ENCODE data around the gene CHRNA3. TPM values are rescaled to one million over a fixed set of nuclear protein-coding genes. Genes with fewer than 3 reads are reported as not detected.

Gene CHRNA3
- total and polyA plus RNA-seq, 2 experiments from 2014 or later = 1.7 to 2.3 TPM

DNA sequence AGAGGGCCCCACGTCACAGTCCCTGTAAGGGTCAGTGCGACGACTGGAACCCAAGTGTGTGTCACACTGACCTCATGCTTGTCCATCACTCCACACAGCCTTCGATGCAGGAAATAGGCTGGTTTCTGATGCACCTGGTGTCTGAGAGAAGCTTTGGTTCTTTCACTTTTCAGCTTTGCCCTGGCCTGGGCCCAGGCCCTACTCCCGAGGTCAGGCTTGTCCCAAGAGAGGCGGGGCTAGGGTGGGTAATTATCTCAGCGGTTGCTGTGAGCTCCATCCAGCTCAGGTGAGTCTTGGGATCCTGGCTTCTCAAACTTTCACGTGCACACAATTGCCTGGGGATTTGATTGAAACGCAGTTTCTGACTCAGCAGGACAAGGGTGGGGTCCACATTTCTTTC lies 39.8 kb upstream of the CHRNA3 start:
- 78% methylated on average over 9 of the region's 9 CpGs for WGBS (ENCODE audit: low lambda C conversion rate, missing lambda C conversion rate)
- no peak overlapping the region for H3K4me2 ChIP-seq
- TF ChIP-seq EZH2phosphoT487 (IDR thresholded peaks at IDR 0.05; ENCODE audit: low read depth, severe bottlenecking, unreplicated experiment) = no peak
- no peak for TF ChIP-seq CTCF (IDR thresholded peaks at IDR 0.05; ENCODE audit: poor library complexity)
- no peak for TF ChIP-seq EZH2 (IDR thresholded peaks at IDR 0.05; ENCODE audit: borderline replicate concordance)

GRCh38 chr15:78658823-78659222 lies 38.0 kb upstream of the CHRNA3 start:
- Histone ChIP-seq H3K79me2 (no peaks in the 10 kb centered on the region), H3K36me3 (replicated peaks; ENCODE audit: insufficient read depth, low read depth) (no peaks in the 10 kb centered on the region), H3K27me3 (no peaks in the 10 kb centered on the region), H3K4me3 (no peak overlapping the region), H4K20me1 (ENCODE audit: insufficient read depth, poor library complexity, severe bottlenecking) (no peaks in the 10 kb centered on the region), H3K9me3 (ENCODE audit: low read depth) (no peaks in the 10 kb centered on the region), H3K4me2 (no peak overlapping the region), H3K27ac (no peak overlapping the region), H3K9me2 (replicated peaks; ENCODE audit: insufficient read depth) (no peaks in the 10 kb centered on the region), H3K4me1 (ENCODE audit: insufficient read depth) (no peaks in the 10 kb centered on the region), H2AFZ (no peak overlapping the region)
- TF ChIP-seq CTCF (IDR thresholded peaks at IDR 0.05; ENCODE audit: poor library complexity) = no peak
- no peak for TF ChIP-seq EZH2phosphoT487 (IDR thresholded peaks at IDR 0.05; ENCODE audit: low read depth, severe bottlenecking, unreplicated experiment)
- no peak for TF ChIP-seq EZH2 (IDR thresholded peaks at IDR 0.05; ENCODE audit: borderline replicate concordance)
- no peak for DNase-seq (ENCODE audit: low spot score)

More for the DNA sequence above, 39.8 kb upstream of the CHRNA3 start:
- DNase-seq (ENCODE audit: low spot score) = no peak
- H4K20me1 ChIP-seq (ENCODE audit: insufficient read depth, poor library complexity, severe bottlenecking) = no peaks in the 10 kb centered on the region
- no peaks in the 10 kb centered on the region for H3K36me3 ChIP-seq (replicated peaks; ENCODE audit: insufficient read depth, low read depth)
- no peaks in the 10 kb centered on the region for H3K27me3 ChIP-seq
- H2AFZ ChIP-seq = no peak overlapping the region
- H3K4me1 ChIP-seq (ENCODE audit: insufficient read depth) = no peaks in the 10 kb centered on the region
- H3K79me2 ChIP-seq = no peaks in the 10 kb centered on the region
- no peak overlapping the region for H3K4me3 ChIP-seq
- H3K9me2 ChIP-seq (replicated peaks; ENCODE audit: insufficient read depth) = no peaks in the 10 kb centered on the region
- no peak overlapping the region for H3K27ac ChIP-seq
- no peaks in the 10 kb centered on the region for H3K9me3 ChIP-seq (ENCODE audit: low read depth)

DNA sequence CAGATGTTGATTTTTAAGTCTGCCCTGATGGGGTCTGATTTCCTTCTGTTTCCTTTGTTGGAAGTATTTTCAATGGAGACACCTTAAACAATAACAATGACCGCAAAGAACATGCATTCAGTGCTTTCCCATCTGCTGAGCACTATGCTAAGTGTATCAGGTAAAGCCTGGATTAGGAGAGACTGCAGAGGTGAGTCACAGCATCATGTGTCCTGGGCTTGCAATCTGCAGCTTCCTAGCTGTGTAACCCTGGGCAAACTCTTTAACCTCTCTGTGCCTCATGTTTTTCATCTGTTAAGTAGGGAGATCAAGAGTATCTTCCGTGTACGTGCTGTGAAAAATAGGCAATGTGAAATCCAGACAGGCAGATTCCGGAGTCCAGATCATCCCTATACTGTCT lies 33.5 kb upstream of the CHRNA3 start:
- no peaks in the 10 kb centered on the region for H3K79me2 ChIP-seq
- no peaks in the 10 kb centered on the region for H4K20me1 ChIP-seq (ENCODE audit: insufficient read depth, poor library complexity, severe bottlenecking)
- TF ChIP-seq CTCF (IDR thresholded peaks at IDR 0.05; ENCODE audit: poor library complexity) (no peak), EZH2 (IDR thresholded peaks at IDR 0.05; ENCODE audit: borderline replicate concordance) (no peak), EZH2phosphoT487 (IDR thresholded peaks at IDR 0.05; ENCODE audit: low read depth, severe bottlenecking, unreplicated experiment) (no peak)
- no peaks in the 10 kb centered on the region for H3K4me1 ChIP-seq (ENCODE audit: insufficient read depth)
- WGBS (ENCODE audit: low lambda C conversion rate, missing lambda C conversion rate) = 87% methylated on average over 4 of the region's 4 CpGs
- H3K36me3 ChIP-seq (replicated peaks; ENCODE audit: insufficient read depth, low read depth) = no peaks in the 10 kb centered on the region
- H3K9me3 ChIP-seq (ENCODE audit: low read depth) = no peaks in the 10 kb centered on the region
- H3K4me3 ChIP-seq = no peak overlapping the region
- H3K4me2 ChIP-seq = no peak overlapping the region
- no peak overlapping the region for H3K27ac ChIP-seq
- no peaks in the 10 kb centered on the region for H3K27me3 ChIP-seq
- no peaks in the 10 kb centered on the region for H3K9me2 ChIP-seq (replicated peaks; ENCODE audit: insufficient read depth)
- DNase-seq (ENCODE audit: low spot score) = no peak
- H2AFZ ChIP-seq = no peak overlapping the region
